H9 (cell line): ENCODE results near the gene PRR5L. TPM values are rescaled to one million over a fixed set of nuclear protein-coding genes. Genes with fewer than 3 reads are reported as not detected.

Experiments
- DNase-seq: peaks from one replicate; pipeline ENCODE4 v3.0.0-alpha.2; 2017
- H2AFZ ChIP-seq: one replicate; pipeline ENCODE4 v1.6.1; 2013; ENCODE audit warnings: mild to moderate bottlenecking, low read length, control low read depth, moderate library complexity
- H2AK5ac ChIP-seq: 2 replicates; pipeline ENCODE4 v1.6.1; 2013; ENCODE audit warnings: low read length, control low read depth, mixed read lengths; ENCODE audit not compliant: insufficient read length
- H2BK120ac ChIP-seq: one replicate; pipeline ENCODE4 v1.6.1; 2013; ENCODE audit warnings: low read depth, mild to moderate bottlenecking, low read length, control low read depth, inconsistent platforms; ENCODE audit not compliant: poor library complexity, severe bottlenecking
- H2BK12ac ChIP-seq: 2 replicates; pipeline ENCODE4 v1.6.1; 2013; ENCODE audit warnings: low read length, control low read depth, mixed read lengths, low read depth; ENCODE audit not compliant: insufficient read length
- H2BK15ac ChIP-seq: 2 replicates; pipeline ENCODE4 v1.6.1; 2013; ENCODE audit warnings: low read depth, low read length, control low read depth
- H2BK20ac ChIP-seq: one replicate; pipeline ENCODE4 v1.6.1; 2013; ENCODE audit warnings: low read depth, mild to moderate bottlenecking, low read length, control low read depth, inconsistent platforms; ENCODE audit not compliant: poor library complexity, severe bottlenecking
- H2BK5ac ChIP-seq: 2 replicates; pipeline ENCODE4 v1.6.1; 2013; ENCODE audit warnings: low read length, control low read depth, mixed read lengths; ENCODE audit not compliant: insufficient read length
- H3K14ac ChIP-seq: 2 replicates; pipeline ENCODE4 v1.6.1; 2013; ENCODE audit warnings: low read length, control low read depth; ENCODE audit not compliant: insufficient read depth
- H3K18ac ChIP-seq: 2 replicates; pipeline ENCODE4 v1.6.1; 2013; ENCODE audit warnings: low read depth, mild to moderate bottlenecking, mixed read lengths, low read length, control low read depth; ENCODE audit not compliant: insufficient read length
- H3K23ac ChIP-seq: 2 replicates; pipeline ENCODE4 v1.6.1; 2013; ENCODE audit warnings: low read length, control low read depth, mixed read lengths, low read depth; ENCODE audit not compliant: insufficient read length
- H3K23me2 ChIP-seq: 2 replicates; pipeline ENCODE4 v1.6.1; 2013; ENCODE audit warnings: low read depth, mild to moderate bottlenecking, mixed read lengths, low read length, control low read depth; ENCODE audit not compliant: insufficient read length, poor library complexity, severe bottlenecking
- H3K27ac ChIP-seq: 2 replicates; pipeline ENCODE4 v1.5.1; 2013; ENCODE audit warnings: low read length, control low read depth, mixed read lengths, low read depth; ENCODE audit not compliant: insufficient read length
- H3K27me3 ChIP-seq: 2 replicates; pipeline ENCODE4 v1.6.1; 2013; ENCODE audit warnings: low read length, control low read depth, inconsistent platforms; ENCODE audit not compliant: insufficient read depth
- H3K4ac ChIP-seq: 2 replicates; pipeline ENCODE4 v1.6.1; 2013; ENCODE audit warnings: low read depth, mild to moderate bottlenecking, control low read depth, inconsistent platforms, low read length, moderate library complexity
- H3K4me1 ChIP-seq: 2 replicates; pipeline ENCODE4 v1.6.1; 2013; ENCODE audit warnings: low read length, control low read depth, inconsistent platforms; ENCODE audit not compliant: insufficient read depth
- H3K4me2 ChIP-seq: 2 replicates; pipeline ENCODE4 v1.6.1; 2013; ENCODE audit warnings: low read length, control low read depth, mixed read lengths; ENCODE audit not compliant: insufficient read length, insufficient read depth
- H3K56ac ChIP-seq: 2 replicates; pipeline ENCODE4 v1.6.1; 2013; ENCODE audit warnings: low read depth, mild to moderate bottlenecking, mixed read lengths, low read length, control low read depth; ENCODE audit not compliant: insufficient read length
- H3K79me1 ChIP-seq: 2 replicates; pipeline ENCODE4 v1.6.1; 2013; ENCODE audit warnings: low read depth, mild to moderate bottlenecking, moderate library complexity, low read length, control low read depth, inconsistent platforms; ENCODE audit not compliant: insufficient read depth, poor library complexity, severe bottlenecking
- H3K79me2 ChIP-seq: 2 replicates; pipeline ENCODE4 v1.6.1; 2013; ENCODE audit warnings: low read length, control low read depth, inconsistent platforms; ENCODE audit not compliant: insufficient read depth
- H3K9ac ChIP-seq: 2 replicates; pipeline ENCODE4 v1.6.1; 2013; ENCODE audit warnings: low read length, control low read depth, mixed read lengths; ENCODE audit not compliant: insufficient read length; ENCODE audit errors: extremely low read depth
- H3K9me3 ChIP-seq: one replicate; pipeline ENCODE4 v1.6.1; 2013; ENCODE audit warnings: low read depth, low read length, inconsistent platforms; ENCODE audit not compliant: control insufficient read depth
- H3T11ph ChIP-seq: one replicate; pipeline ENCODE4 v1.6.1; 2013; ENCODE audit warnings: mild to moderate bottlenecking, low read length, control low read depth, inconsistent platforms
- H4K20me1 ChIP-seq: one replicate; pipeline ENCODE4 v1.6.1; 2013; ENCODE audit not compliant: control insufficient read depth, insufficient read length, insufficient read depth
- H4K5ac ChIP-seq: 2 replicates; pipeline ENCODE4 v1.6.1; 2013; ENCODE audit warnings: low read depth, mild to moderate bottlenecking, mixed read lengths, low read length, control low read depth; ENCODE audit not compliant: insufficient read length
- H4K8ac ChIP-seq: replicated peaks from 2 replicates; pipeline ENCODE4 v1.6.1; 2013; ENCODE audit warnings: low read length, control low read depth, mixed read lengths, low read depth; ENCODE audit not compliant: insufficient read length
- H4K91ac ChIP-seq: 2 replicates; pipeline ENCODE4 v1.6.1; 2013; ENCODE audit warnings: low read depth, mild to moderate bottlenecking, moderate library complexity, mixed read lengths, low read length, control low read depth; ENCODE audit not compliant: insufficient read length
- H3K27ac Mint-ChIP-seq, 3 experiments: 2 replicates in 2 of 3; 3 replicates in 1 of 3; pipeline ENCODE4 v1.8.0; 2020 to 2021; ENCODE audit warnings: mixed read lengths in 3 of 3, mild to moderate bottlenecking in 1 of 3, moderate library complexity in 1 of 3
- H3K27me3 Mint-ChIP-seq: 2 replicates; pipeline ENCODE4 v1.8.0; 2021; ENCODE audit warnings: low read depth, mild to moderate bottlenecking, moderate library complexity, mixed read lengths
- H3K36me3 Mint-ChIP-seq, 3 experiments: 2 replicates in 2 of 3; 3 replicates in 1 of 3; pipeline ENCODE4 v1.8.0; 2020 to 2021; ENCODE audit warnings: low read depth in 3 of 3, mixed read lengths in 3 of 3; ENCODE audit not compliant: insufficient read depth in 1 of 3
- H3K4me1 Mint-ChIP-seq, 2 experiments: 2 replicates each; pipeline ENCODE4 v1.8.0; 2020; ENCODE audit warnings: mixed read lengths in 2 of 2
- H3K4me3 Mint-ChIP-seq, 2 experiments: 2 replicates in 1 of 2; 3 replicates in 1 of 2; pipeline ENCODE4 v1.8.0; 2020 to 2021; ENCODE audit warnings: mild to moderate bottlenecking in 2 of 2, mixed read lengths in 2 of 2, moderate library complexity in 1 of 2
- H3K9me3 Mint-ChIP-seq, 2 experiments: 2 replicates in 1 of 2; 3 replicates in 1 of 2; pipeline ENCODE4 v1.8.0; 2020; ENCODE audit warnings: mild to moderate bottlenecking in 2 of 2, mixed read lengths in 2 of 2, moderate library complexity in 1 of 2
- WGBS: extraction: QIAGEN DNeasy Blood & Tissue Kit; methylation state at CpG from one replicate; pipeline ENCODE4 v1.1.7; 2013; ENCODE audit warnings: missing lambda C conversion rate, low lambda C conversion rate, mixed read lengths; ENCODE audit not compliant: insufficient read length; ENCODE audit errors: extremely low coverage; 5-methylcytosine and 5-hydroxymethylcytosine counted together
- total RNA-seq: library from RNA; stranded (reverse); gene quantifications from 2 replicates; pipeline ENCODE4 v1.2.1, GENCODE V29; 2021
- TF ChIP-seq, protein P1 (sequence below): fragments of 200-600 bp; sonication (generic); conservative IDR thresholded peaks from 3 replicates; pipeline ENCODE4 v1.8.0; 2021; ENCODE audit warnings: antibody characterized with exemption, mild to moderate bottlenecking

The PRR5L gene
- total RNA-seq, 1 experiment from 2014 or later = 5.6 TPM

DNA sequence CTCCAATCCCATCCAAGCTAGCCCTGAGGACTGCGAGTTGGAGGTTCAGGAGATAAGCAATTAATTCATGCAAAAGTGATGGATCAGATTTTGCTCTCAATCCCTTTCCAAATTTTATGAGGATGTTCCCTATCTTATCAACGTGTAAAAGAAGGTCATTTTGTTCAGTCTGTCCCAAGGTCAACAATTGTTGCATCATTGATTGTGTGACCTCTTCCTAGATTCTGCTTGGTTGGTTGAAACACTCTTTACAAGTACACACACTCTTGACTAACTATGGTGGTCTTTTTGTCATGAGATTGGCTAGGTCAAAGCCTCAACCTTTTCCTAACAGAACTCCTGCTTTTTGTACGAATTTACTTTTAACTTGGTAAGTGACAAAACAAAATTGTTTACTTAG lies 48.6 kb upstream of the PRR5L start:
- peaks cover 3% of the 10 kb centered on the region; the same call in 1 of the 2 replicates for H3K27me3 Mint-ChIP-seq
- no peak overlapping the region for H3K4me3 Mint-ChIP-seq
- Histone ChIP-seq H4K5ac (no peak overlapping the region), H2AK5ac (no peak overlapping the region), H3K23me2 (no peaks in the 10 kb centered on the region), H3K27me3 (no peaks in the 10 kb centered on the region), H3K79me1 (no peaks in the 10 kb centered on the region), H3K4ac (no peak overlapping the region), H3K23ac (no peak overlapping the region), H2BK20ac (no peak overlapping the region), H3K79me2 (no peaks in the 10 kb centered on the region), H3K56ac (no peak overlapping the region), H2BK15ac (no peak overlapping the region), H2BK5ac (no peak overlapping the region), H3K18ac (no peak overlapping the region), H2BK120ac (no peak overlapping the region), H4K8ac (no peak overlapping the region), H3K27ac (no peak overlapping the region), H4K20me1 (no peaks in the 10 kb centered on the region), H3K9ac (no peak overlapping the region), H2BK12ac (no peak overlapping the region), H3K4me1 (no peaks in the 10 kb centered on the region), H3K14ac (no peak overlapping the region), H4K91ac (no peak overlapping the region), H3K9me3 (no peaks in the 10 kb centered on the region), H3T11ph (no peak overlapping the region), H2AFZ (no peak overlapping the region), H3K4me2 (no peak overlapping the region)
- H3K9me3 Mint-ChIP-seq = no peaks in the 10 kb centered on the region
- H3K4me1 Mint-ChIP-seq = peaks cover 6 to 7% of the 10 kb centered on the region in 2 experiments; a peak in 2 of 4 replicates
- DNase-seq = no peak
- no CpG with 5 or more reads among the region's 3 CpGs for WGBS
- H3K36me3 Mint-ChIP-seq = no peaks in the 10 kb centered on the region; a peak in 1 of 7 replicates
- TF ChIP-seq, protein P1, sequence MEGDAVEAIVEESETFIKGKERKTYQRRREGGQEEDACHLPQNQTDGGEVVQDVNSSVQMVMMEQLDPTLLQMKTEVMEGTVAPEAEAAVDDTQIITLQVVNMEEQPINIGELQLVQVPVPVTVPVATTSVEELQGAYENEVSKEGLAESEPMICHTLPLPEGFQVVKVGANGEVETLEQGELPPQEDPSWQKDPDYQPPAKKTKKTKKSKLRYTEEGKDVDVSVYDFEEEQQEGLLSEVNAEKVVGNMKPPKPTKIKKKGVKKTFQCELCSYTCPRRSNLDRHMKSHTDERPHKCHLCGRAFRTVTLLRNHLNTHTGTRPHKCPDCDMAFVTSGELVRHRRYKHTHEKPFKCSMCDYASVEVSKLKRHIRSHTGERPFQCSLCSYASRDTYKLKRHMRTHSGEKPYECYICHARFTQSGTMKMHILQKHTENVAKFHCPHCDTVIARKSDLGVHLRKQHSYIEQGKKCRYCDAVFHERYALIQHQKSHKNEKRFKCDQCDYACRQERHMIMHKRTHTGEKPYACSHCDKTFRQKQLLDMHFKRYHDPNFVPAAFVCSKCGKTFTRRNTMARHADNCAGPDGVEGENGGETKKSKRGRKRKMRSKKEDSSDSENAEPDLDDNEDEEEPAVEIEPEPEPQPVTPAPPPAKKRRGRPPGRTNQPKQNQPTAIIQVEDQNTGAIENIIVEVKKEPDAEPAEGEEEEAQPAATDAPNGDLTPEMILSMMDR = no peak
- no peak overlapping the region for H3K27ac Mint-ChIP-seq
